Astrocyte (in vitro differentiated cells and primary cell): ENCODE measurements around the gene DCAF5.

Experiments used
- CTCF ChIP-seq: IDR thresholded peaks from 2 replicates; pipeline ENCODE4 v1.5.1; 2011; ENCODE audit warnings: low read depth, mild to moderate bottlenecking, inconsistent platforms, low read length, moderate library complexity; ENCODE audit not compliant: insufficient read depth
- EZH2 ChIP-seq: IDR thresholded peaks from 2 replicates; pipeline ENCODE4 v1.6.1; 2012; ENCODE audit warnings: mild to moderate bottlenecking, low read length, inconsistent platforms; ENCODE audit not compliant: insufficient read depth

DNA sequence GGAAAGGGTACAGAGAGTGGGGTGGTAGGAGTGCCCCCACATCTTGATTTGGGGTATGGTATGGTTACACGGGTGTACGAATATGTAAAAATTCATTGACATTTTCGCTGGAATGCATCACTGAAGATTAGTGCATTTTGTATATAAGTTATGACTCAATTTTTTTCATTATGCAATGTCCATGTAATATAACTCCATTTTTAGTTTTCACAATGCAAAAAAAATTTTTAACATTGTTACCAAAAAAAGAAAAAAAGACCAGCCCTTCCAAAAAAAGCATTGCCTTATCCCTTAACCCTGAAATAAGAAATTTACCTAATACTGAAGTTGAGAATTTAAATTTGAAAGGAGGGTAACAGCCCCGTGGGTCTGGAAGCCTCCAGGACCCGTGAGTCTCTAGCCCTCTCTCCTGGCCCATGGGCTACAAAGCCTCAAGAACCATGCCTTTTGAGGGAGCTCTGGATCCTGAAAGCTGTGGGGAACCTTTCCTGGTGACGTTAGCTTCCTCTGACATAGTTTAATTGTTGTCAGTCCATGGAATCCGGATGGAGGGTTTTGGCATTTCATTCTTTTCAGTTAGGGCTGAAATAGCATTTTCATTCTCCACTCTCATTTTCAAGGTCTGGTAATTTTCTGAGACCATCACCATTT, 118.2 kb downstream of the DCAF5 start:
- TF ChIP-seq CTCF (no peak), EZH2 (no peak)
